Measurements from ENCODE around the gene LEPROT. TPM values are rescaled to one million over a fixed set of nuclear protein-coding genes. Genes with fewer than 3 reads are reported as not detected.
"Not testable (repeated sequence)": the region's sequence is repeated elsewhere in the genome, so short reads cannot be mapped to it uniquely, and the experiment has no call there.

Gene LEPROT, protein sequence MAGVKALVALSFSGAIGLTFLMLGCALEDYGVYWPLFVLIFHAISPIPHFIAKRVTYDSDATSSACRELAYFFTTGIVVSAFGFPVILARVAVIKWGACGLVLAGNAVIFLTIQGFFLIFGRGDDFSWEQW
- polyA plus RNA-seq (ENCODE audit: insufficient read length in 3 of 3) = 100 to 1,000 TPM; 148 to 181 (median 165) TPM

DNA sequence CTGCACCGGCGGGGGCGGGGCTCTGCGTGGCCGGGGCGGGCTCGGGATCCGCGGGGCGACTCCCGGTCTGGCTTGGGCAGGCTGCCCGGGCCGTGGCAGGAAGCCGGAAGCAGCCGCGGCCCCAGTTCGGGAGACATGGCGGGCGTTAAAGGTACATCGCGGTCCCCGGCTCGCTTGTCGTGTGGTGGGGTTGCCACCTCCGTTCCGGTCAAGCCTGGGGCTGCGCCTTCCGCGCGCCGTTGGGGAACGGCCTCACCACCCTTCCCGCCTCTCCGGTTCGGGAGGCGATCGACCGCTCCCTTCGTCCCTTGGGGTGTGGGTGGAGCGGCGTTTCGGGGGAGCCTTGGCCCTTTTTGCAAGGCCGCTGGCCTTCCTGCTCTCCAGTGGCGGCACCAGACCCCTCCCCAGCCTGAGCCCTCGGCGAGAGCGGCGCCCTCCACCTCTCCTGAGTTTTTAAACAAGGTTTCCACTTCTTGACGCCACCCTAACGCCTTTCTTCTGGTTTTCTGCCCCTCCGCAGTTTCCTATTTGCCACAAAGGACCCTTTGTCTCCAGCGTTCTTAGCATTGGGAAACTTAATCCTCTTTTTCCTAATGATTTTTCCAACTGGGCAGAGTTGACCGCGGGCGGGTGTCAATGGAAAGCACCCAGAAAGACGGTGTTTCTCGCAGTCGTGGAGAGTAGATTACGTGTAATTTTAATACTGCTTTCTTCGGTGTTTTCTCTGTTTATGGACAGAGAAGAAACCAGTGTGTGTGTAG is at the start of gene LEPROT, which contains the start of gene LEPR:
TSS of gene LEPROT (plus strand) at position 79 of the 761 bp plus-strand sequence. CDS start at position 136, 57 bp downstream.
TSS of gene LEPR (plus strand) at position 79 of the 761 bp plus-strand sequence. CDS start 144,898 bp downstream, outside the sequence.
- DNase-seq (ENCODE audit: low read depth in 3 of 3, low spot score in 2 of 3) = peak; percentile 41 to 53 (median 45)

DNA sequence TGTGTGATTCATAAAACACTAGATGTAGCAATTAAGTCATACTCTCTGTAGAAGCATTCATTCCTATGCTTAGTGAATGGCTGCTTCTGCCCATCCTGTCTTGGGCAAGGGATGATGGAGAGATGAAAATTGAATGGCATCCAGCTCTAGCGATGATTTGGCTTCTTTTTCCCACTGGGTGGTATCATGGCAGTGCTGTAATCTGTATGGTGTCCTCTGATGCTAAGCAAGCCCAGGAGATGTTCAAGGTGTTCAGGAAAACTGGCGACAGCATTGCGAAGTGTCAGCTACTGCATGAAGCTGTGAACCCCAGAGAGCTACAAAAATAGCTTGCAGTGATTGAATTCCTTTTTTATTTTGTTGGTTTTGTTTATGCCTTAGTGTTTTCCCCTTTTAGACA is 48.9 kb upstream of the LEPROT start:
- DNase-seq (ENCODE audit: low read depth in 3 of 3, low spot score in 2 of 3) = no peak

DNA sequence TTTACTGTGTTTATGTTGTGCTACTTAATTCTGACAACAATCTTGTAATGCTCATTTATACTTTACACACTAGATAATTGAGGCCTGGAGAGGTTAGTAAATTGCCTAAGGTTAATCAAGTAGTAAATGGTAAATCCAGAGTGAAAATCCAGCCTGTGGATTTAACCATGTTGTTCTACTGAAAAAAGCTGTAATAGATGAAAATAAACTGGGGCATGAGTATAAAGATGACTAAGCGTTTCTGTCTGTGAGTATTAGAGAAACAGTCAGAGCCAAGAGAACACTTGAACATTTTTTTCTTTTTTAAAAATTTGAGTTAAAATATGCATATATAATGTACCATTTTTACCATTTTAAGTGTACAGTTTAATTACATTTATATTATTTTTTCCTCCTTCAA is 47.9 kb upstream of the LEPROT start:
- no peak for DNase-seq (ENCODE audit: low read depth in 3 of 3, low spot score in 2 of 3)

DNA sequence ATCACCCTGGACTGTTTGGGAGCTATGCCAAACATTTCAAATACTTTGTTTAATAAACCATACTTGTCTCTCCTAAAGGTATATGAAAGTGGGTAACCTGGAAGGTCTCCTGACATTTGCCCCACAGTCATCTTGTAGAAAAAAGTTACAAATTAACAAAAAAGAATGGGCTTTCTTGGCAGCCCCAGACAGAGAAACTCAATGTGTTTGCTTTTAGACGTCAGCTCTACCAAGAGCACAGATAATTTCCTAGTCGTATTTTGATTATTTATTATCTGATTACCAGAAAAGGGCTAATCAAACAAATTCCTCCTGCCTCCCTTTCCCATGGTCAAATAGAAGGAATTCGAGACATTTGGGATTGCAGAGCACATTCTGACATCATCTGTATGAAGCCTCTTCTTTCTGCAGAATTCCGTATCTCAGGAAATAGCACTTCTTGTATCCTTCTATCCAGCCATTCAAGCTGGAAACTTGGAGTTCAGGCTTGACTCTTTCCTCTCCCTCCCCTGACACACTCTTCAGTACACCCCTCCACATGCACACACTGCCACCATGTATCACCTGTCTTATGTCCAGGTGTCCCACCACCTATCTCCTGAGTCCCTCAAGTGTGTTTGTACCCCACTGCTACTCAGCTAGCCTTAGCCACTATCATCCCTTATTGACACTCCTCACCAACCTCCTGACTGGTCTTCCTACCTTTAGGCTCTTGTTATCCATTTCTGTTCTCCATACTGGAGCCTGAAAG is 42.8 kb upstream of the LEPROT start:
- DNase-seq (ENCODE audit: low read depth in 3 of 3, low spot score in 2 of 3) = no peak

DNA sequence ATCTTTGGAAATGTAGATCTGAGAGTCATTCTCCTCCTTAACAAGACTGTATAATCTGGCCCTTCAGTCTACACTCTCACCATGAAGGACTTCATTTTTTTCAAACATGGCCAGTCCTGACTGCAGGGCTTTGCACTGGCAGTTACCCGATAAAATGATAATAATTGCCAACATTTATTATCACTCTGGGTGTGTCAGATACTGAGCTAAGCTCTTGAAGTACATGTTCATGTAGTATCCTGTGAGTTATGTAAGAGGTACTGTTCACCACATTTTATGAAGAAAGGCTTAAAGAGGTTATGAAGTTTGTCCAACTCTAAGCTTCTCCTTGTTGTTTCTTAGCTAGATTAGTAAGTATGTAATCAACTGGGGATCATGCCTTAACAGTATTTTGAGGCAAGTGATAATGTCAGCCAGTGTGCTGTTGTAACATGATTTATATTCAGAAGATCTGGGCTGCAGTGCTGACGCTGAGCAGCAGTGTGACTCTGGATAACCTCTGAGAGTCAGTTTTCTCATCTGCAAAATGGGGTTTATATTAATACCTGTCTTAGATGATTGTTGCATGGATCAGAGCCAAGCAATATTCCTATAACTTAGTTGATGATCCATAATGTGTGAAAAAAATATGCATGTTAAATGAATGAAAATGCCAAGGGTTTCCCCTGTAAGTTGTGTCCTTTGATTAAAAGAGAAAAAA is 42.1 kb upstream of the LEPROT start:
- no peak for DNase-seq (ENCODE audit: low read depth in 3 of 3, low spot score in 2 of 3)

DNA sequence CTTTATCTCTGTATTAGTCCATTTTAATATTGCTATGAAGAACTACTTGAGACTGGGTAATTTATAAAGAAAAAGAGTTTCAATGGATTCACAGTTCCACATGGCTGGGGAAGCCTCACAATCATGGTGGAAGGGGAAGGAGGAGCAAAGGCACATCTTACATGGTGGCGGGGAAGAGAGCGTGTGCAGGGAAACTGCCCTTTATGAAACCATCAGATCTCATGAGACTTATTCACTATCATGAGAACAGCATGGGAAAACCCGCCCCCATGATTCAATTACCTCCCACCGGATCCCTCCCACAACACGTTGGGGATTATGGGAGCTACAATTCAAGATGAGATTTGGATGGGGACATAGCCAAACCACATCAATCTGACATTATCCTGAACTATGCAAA is 36.0 kb upstream of the LEPROT start:
- not testable (repeated sequence) for DNase-seq (ENCODE audit: low read depth in 3 of 3, low spot score in 2 of 3)

DNA sequence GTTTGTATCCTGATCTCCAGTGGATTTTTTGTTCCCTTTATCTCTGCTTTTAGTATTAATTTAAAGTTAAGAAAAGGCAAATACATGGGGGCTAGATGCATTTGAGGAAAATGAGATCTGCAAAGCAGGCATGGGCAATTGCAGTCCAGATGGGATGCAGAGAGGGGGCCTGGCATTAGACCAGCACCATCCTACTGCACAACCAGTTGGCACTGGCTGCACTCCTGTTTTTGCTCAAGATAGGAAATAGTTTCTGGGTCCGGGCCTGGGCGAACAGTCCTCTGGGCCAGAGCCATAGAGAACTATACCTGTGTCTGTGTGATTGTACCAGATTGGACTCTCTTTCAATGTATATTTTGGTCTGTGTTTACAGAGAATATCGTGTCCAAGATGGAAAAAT is 34.0 kb upstream of the LEPROT start:
- DNase-seq (ENCODE audit: low read depth in 3 of 3, low spot score in 2 of 3) = no peak

DNA sequence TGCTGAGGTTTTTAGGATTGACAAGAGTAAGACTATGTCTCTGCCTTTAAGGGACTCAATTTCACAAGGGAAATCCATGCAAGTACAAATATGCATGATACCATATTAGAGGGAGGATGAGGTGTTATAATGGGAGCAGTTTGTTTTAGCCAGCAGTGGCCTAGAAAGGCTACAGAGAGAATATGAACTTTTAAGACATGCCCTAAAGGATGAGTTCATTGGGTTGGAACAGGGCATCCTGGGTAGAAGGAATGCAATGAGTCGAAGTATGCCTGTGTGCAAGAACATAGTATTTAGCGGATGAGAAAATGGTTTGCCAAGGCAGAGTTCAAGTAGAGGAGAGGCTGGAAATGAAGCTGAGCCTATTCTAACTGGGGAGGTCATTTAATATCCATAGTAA is 32.6 kb upstream of the LEPROT start:
- DNase-seq (ENCODE audit: low read depth in 3 of 3, low spot score in 2 of 3) = no peak

DNA sequence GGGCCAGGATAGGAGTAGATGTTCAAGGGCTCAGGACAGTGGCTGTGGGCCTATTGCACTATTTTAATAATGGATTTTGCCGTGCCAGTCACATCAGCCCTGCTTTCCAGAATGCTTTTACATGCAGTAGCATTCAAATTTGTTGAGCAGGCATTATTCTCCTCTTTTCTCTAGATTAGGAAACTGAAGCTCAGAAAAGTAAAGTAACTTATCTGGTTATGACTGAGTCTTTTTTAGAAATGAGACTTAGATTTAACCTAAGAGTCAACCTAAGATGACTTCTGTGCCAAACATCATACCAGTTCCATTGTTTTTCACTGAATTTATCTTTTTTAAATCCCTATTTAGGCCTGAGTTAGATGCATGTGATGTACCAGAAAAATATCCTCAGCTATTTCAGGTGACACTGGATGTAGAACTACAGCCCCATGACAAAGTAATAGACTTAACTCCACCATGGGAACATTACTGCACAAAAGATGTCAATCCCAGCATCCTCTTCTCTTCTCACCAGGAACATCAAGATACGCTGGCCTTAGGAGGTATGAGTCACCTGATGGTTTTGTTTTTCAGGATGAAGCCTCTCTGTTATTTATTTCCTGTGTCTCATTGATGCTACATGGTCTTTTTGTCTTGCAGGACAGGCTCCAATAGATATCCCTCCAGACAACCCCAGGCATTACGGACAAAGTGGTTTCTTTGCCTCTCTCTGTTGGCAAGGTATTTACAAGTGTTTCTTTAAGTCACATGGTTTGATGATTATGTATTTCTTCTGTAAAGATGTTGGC is 31.4 kb upstream of the LEPROT start:
- no peak for DNase-seq (ENCODE audit: low read depth in 3 of 3, low spot score in 2 of 3)

DNA sequence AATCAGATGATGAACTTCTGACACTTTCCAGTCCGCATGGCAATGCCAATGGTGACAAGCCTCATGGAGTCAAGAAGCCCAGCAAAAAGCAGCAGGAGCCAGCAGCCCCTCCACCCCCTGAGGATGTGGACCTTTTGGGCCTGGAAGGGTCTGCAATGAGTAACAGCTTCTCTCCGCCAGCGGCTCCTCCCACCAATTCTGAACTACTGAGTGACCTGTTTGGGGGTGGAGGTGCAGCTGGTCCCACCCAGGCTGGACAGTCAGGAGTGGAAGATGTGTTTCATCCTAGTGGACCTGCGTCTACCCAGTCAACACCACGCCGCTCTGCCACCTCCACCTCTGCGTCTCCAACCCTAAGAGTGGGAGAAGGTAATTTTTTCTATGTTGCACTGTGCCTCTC is 28.0 kb upstream of the LEPROT start:
- DNase-seq (ENCODE audit: low read depth in 3 of 3, low spot score in 2 of 3) = no peak

DNA sequence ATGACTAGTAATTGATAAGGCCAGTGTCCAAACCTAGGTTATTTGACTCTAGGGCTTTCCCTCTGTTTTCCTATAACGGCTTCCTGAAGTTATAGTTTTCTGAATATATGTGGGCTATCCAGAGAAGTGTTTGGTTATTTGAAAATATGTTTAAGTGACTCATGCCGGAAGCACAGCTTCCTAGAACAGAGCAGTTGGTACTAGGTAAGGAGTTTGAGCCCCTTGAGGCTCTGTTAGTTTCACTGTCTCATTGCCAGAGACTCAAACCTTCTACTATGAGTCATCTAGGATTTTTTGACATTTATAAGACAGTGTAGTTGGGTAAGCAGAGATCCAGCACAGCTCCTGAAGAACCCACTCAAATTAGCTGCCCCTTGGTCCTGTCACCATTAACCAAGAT is 27.1 kb upstream of the LEPROT start:
- DNase-seq (ENCODE audit: low read depth in 3 of 3, low spot score in 2 of 3) = no peak

DNA sequence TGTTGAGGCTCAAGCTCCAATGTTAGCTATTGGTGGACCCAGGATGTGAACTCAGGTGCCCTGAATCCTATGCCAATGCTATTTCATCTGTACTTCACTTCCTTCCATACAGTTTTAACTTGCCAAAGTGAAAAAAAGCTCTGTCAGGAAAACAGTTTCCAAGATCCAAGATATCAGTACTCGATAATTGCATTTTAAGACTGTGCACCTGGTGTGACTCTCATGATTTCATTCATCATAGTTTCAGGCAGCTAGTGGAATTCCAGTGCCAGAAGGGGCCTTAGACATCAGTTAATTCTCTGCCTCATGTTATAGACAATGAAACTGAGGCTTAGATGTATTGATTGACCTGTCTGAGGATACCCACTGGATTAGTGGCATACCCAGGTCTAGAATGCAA is 26.5 kb upstream of the LEPROT start:
- no peak for DNase-seq (ENCODE audit: low read depth in 3 of 3, low spot score in 2 of 3)

DNA sequence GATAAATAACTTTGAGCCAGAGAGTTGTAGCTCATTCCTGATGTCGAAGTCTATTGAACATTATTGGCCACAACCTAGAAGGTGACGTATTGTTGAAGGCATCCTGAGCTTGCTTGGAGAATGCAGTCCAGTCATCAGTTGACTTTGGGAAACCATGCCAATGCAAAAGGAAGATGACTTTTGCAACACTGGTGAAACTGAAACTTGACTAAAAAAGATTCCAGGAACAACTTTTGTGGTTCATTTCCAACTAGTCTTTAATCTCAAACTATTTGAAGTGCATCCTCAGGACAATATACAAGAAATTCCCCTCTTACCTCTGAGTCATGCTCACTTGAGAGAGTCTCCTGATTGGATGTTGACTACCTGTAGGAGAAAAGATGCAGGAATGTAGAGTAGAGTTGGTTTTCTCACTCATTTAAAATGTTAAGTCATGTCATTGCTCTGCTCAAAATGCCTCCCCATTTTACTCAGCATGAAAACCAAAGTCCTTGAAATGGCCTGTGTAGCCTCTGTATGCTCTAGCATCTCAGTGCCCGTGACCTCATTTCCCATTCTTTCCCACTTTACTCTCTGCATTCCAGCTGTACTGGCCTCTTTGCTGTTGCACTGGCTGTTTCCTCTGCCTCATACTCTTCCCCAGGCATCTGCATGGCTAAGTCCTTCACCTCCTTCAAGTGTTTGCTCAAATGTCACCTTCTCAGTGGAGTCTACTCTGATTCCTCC is 24.4 kb upstream of the LEPROT start:
- no peak for DNase-seq (ENCODE audit: low read depth in 3 of 3, low spot score in 2 of 3)

DNA sequence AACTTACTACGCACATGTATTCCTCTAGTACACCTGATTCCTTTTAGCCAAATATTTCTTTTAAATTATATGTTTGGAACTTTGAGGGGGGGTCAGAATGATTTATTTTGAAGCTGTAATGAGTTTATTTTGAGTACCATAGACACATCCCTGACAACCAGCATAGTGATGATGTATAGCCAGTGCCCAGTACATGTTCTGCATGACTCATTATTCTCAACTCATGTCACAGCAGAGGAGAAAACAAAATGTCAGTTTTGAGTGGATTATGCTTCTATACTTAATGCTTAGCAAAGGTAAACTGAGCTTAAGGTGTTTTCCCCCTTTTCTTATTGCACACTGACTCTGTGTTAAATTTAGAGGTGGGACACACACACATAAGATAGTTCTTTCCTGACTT is 22.4 kb upstream of the LEPROT start:
- DNase-seq (ENCODE audit: low read depth in 3 of 3, low spot score in 2 of 3) = no peak

DNA sequence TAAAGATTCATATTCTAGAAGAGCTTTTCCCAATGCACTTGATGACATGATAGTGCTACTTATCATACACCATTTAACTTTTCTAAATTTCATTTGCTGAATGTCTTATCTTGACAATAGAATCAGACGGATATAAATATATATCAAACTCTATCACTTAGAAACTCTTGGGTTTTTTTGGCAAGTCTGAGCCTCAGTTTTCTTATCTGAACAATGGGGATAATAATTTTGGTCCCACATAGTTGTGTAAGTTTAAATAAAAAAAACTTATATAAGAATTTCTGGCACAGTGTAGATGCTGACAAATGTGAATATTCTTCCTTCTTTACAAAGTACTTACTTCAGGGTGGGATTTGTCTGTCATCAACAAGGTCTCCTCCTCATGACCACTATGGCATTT is 21.5 kb upstream of the LEPROT start:
- DNase-seq (ENCODE audit: low read depth in 3 of 3, low spot score in 2 of 3) = no peak

DNA sequence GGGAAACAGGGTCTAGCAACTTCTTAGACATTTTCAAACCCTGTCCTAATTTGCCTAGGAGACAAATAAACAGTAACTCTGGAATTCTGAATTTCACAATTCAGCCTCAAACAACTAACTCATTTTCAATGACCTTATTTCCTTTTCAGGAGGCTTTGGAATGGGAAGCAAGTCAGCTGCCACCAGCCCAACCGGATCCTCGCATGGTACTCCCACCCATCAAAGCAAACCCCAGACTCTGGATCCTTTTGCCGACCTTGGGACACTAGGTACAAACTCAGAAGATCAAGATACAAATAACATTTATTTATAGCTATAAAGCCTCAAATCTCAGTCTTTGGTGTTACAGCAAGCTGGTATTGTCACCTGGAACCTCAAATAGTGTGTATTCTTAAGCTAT is 18.9 kb upstream of the LEPROT start:
- DNase-seq (ENCODE audit: low read depth in 3 of 3, low spot score in 2 of 3) = no peak

DNA sequence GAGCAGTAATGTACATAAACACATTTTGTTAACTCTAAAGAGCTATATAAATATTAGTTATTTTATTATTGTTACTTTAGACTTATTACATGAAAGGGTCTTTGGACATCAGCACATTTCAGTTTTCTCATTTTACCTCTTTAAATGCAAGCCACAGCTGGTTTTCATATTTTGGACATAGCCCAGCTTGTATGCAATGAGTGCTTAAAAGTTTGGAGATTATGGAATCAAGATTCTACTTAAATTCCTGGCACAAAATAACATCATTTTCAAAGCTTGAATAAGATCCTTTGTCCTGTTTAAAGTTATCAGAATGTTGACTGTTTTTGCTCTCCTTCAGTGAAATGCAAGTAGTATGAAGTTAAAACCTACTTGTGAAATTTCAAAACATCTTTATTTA is 15.5 kb upstream of the LEPROT start:
- DNase-seq (ENCODE audit: low read depth in 3 of 3, low spot score in 2 of 3) = no peak

DNA sequence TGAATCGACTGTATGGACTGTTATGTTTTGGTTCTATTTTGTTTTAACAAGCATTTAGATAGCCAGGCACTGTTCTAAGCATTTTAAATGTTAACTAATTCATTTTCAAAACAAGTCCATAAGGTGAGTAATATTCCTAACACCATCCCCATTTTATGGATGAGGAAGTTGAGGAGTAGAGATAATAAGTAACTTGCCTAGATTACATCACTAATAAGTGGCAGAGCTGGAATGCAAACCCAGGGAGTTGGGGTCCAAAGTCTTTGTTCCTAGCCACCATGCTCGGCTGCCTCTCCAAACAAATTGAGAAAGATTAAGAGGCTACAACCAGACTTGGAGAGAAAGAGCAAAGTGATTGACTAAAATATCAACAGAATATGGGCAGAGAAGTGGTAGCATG is 12.6 kb upstream of the LEPROT start:
- no peak for DNase-seq (ENCODE audit: low read depth in 3 of 3, low spot score in 2 of 3)

DNA sequence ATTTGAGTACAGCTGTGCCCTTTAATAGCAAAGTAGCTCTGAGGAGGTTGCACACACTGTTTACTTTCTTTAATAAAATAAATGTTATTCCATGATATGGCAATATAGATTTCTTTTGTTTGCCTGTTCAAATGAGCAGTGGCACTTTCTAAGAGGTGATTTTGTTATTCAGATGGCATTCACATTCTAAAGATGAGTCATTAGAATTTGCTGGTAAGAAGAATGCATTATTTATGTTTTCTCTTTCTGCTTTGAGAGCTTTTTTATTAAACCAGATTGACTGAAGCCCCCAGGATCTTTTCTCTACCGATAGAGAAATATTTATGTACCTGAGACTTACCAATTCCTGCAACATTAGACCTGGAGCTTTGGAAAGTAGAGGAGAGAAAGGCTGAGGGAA is 11.2 kb upstream of the LEPROT start:
- DNase-seq (ENCODE audit: low read depth in 3 of 3, low spot score in 2 of 3) = no peak

All from right renal cortex interstitium (tissue), 3 donors.